AG04450 (cell line): ENCODE data around the gene EPG5. TPM values are rescaled to one million over a fixed set of nuclear protein-coding genes. Genes with fewer than 3 reads are reported as not detected.

ENCODE experiments used
- CTCF ChIA-PET: fragments of 300-600, 350-600 bp; formaldehyde crosslinking; extraction: SDS; loops from one replicate; lab custom pipeline; 2022; ENCODE audit warnings: antibody characterized with exemption, inconsistent platforms; lab: Charles Lee
- POLR2A ChIA-PET: fragments of 350-600 bp; formaldehyde crosslinking; extraction: SDS; loops from one replicate; lab custom pipeline; 2021; ENCODE audit warnings: antibody characterized with exemption, inconsistent platforms; lab: Yijun Ruan, JAX
- DNase-seq: peaks from one replicate; pipeline ENCODE4 v3.0.0-alpha.2; 2011; ENCODE audit warnings: low read depth, low spot score
- H3K27ac ChIP-seq: one replicate; pipeline ENCODE4 v1.5.1; 2012; ENCODE audit warnings: low read depth, low read length, control low read depth
- H3K27me3 ChIP-seq: one replicate; pipeline ENCODE4 v1.6.0; 2012; ENCODE audit warnings: low read length; ENCODE audit not compliant: control insufficient read depth, insufficient read depth
- H3K4me3 ChIP-seq: 2 replicates; pipeline ENCODE4 v1.5.1; 2011; ENCODE audit warnings: mild to moderate bottlenecking, low read depth, low read length, control low read depth
- H3K9me3 ChIP-seq: 2 replicates; pipeline ENCODE4 v1.5.1; 2012; ENCODE audit warnings: low read length; ENCODE audit not compliant: control insufficient read depth, insufficient read depth
- CTCF ChIP-seq: IDR thresholded peaks from 2 replicates; pipeline ENCODE4 v1.5.1; 2011; ENCODE audit warnings: low read depth, low read length, control low read depth, inconsistent platforms
- polyA plus RNA-seq: library from polyadenylated mRNA; depleted of rRNA; stranded (reverse); fragments of >200 nt; gene quantifications from 2 replicates; pipeline ENCODE4 v1.2.3, GENCODE V29; 2011

The EPG5 gene
- polyA plus RNA-seq, 1 experiment = 51.5 TPM

DNA sequence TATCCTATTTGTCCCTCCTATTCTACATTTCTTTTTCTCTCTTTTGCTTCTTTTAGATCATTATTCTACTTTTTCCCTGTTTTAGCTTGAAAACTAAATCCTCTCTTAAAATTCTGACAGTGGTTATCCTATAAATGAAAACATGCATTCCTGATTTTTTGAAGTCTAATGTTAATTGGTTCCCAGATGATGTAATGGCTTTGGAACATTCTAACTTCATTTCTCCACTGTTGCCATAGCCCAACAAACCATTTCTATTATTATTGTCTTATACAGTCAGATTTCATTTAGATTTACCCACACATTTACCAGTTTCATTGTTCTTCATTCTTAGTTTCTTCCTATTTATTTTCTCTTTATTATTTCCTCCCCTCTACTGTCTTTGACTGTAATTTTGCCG is 105.2 kb downstream of the EPG5 start:
- DNase-seq = no peak
- ChIA-PET CTCF (interaction anchor here (3.8 kb wide), 1 partner anchor 18 kb away, joined by 16 read pairs; no protein-coding TSS in a partner anchor), POLR2A (no interaction called here)
- Histone ChIP-seq H3K9me3 (peaks cover 12% of the 10 kb centered on the region), H3K27ac (no peak overlapping the region), H3K4me3 (no peak overlapping the region), H3K27me3 (no peaks in the 10 kb centered on the region)
- no peak for TF ChIP-seq CTCF

- Histone ChIP-seq H3K4me3 (no peak overlapping the region), H3K27ac (no peak overlapping the region), H3K9me3 (peaks cover 12% of the 10 kb centered on the region), H3K27me3 (no peaks in the 10 kb centered on the region)
- no peak for DNase-seq
- CTCF ChIA-PET = interaction anchor here (1.0 kb wide), 1 partner anchor 172 kb away, joined by 3 read pairs; no protein-coding TSS in a partner anchor
- TF ChIP-seq CTCF = no peak
- POLR2A ChIA-PET = no interaction called here
These were observed 106.2 kb downstream of the EPG5 start for GRCh38 chr18:45860971-45861370.

GRCh38 chr18:45860492-45860891 is 106.6 kb downstream of the EPG5 start:
- TF ChIP-seq CTCF = no peak
- Histone ChIP-seq H3K27ac (no peak overlapping the region), H3K27me3 (no peaks in the 10 kb centered on the region), H3K4me3 (no peak overlapping the region), H3K9me3 (peaks cover 12% of the 10 kb centered on the region)
- ChIA-PET POLR2A (no interaction called here), CTCF (interaction anchor here (1.0 kb wide), 1 partner anchor 172 kb away, joined by 3 read pairs; no protein-coding TSS in a partner anchor)
- no peak for DNase-seq

DNA sequence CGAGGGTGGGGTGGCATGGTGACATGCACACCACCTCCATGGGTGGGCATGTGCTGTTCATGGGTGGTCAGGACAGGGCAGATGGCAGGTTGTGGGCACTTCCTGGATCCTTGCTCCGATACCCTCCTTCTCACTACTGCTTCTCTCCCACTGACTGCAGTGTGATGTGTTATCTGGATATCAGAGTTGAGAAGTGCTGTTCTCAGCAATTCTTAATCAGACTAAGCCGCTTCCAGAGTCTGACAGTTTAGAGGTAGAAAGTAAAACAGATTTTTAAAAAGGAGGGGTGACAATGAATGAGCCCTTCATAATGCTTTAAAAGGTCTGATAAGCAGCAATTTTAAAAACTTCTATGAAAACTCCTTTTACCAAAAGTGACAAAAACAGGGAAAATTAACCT is 107.8 kb downstream of the EPG5 start:
- Histone ChIP-seq H3K27me3 (no peaks in the 10 kb centered on the region), H3K4me3 (no peak overlapping the region), H3K9me3 (peaks cover 4% of the 10 kb centered on the region), H3K27ac (no peak overlapping the region)
- ChIA-PET POLR2A (no interaction called here), CTCF (interaction anchor here (0.9 to 1.4 kb wide), 3 partner anchors 20 to 195 kb away, joined by 3 to 5 read pairs (median 4); no protein-coding TSS in a partner anchor)
- no peak for TF ChIP-seq CTCF
- DNase-seq = no peak

DNA sequence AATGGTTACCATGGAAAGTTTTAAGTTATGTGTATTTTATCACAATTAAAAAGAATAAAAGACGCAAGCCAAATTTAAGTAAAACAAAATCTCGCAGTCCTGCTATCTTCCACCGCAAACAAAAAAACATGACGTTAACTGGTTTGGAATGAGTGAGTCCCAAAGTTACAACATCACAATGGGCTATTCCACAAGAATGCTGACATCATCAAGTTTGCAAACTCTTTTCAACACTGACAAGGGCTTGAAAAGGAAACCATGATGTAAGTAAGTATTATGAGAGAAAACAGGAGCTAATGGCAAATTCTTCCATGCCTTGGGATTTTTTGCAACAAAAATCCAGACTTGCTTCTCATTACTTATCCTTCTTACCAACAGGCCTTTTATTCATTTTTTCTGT is 110.6 kb downstream of the EPG5 start:
- Histone ChIP-seq H3K27me3 (no peaks in the 10 kb centered on the region), H3K27ac (no peak overlapping the region), H3K9me3 (no peaks in the 10 kb centered on the region), H3K4me3 (no peak overlapping the region)
- CTCF ChIA-PET = interaction anchor here (0.6 to 1.1 kb wide), 4 partner anchors 17 to 134 kb away, joined by 3 to 4 read pairs (median 3); no protein-coding TSS in a partner anchor
- DNase-seq = peak; percentile 36
- POLR2A ChIA-PET = no interaction called here
- TF ChIP-seq CTCF = no peak
